ENCODE measurements around the gene NPPB.

NPPB gene

GRCh38 chr1:11882814-11883538 lies 24.2 kb upstream of the NPPB start:
- intact Hi-C loops (cut with DNase I), result no loop called here
- DNase-seq, result peak in 2 of 10 donors; percentile 62 to 82

- intact Hi-C loops (cut with DNase I), result no loop called here
- peak in 2 of 10 donors; percentile 41 to 72 for DNase-seq
Observed at GRCh38 chr1:11881749-11882441, 23.1 kb upstream of the NPPB start.

GRCh38 chr1:11880911-11881748 lies 22.4 kb upstream of the NPPB start:
- intact Hi-C loops (cut with DNase I), result no loop called here
- DNase-seq, result peak in 5 of 10 donors; percentile 18 to 88 (median 44)

DNA sequence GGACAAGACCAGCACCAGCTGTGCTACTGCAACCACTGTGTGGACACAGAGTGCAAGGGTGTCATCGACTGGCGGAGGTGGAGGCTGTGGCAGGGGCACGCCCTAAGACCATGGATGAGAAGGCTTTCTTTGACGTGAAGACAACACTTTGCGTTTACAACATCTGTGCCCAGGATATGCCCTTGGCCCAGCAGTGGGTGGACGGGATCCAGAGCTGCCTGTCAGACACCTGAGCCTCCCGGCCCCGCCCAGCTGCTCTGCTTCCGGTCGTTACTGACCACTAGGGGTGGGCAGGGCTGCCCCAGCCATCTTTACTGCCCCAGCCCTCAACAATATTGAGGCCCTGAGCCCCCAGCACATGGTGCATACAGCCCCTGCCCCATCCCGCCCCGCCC lies 21.4 kb upstream of the NPPB start:
- DNase-seq, result peak in 2 of 10 donors; percentile 39 to 54
- intact Hi-C loops (cut with DNase I), result no loop called here

GRCh38 chr1:11879311-11880180 lies 20.8 kb upstream of the NPPB start:
- DNase-seq, result peak in 2 of 10 donors; percentile 55 to 68
- intact Hi-C loops (cut with DNase I), result no loop called here

- intact Hi-C loops (cut with DNase I), result no loop called here
- DNase-seq, result no peak
Observed at GRCh38 chr1:11878891-11879190, 20.1 kb upstream of the NPPB start.

DNA sequence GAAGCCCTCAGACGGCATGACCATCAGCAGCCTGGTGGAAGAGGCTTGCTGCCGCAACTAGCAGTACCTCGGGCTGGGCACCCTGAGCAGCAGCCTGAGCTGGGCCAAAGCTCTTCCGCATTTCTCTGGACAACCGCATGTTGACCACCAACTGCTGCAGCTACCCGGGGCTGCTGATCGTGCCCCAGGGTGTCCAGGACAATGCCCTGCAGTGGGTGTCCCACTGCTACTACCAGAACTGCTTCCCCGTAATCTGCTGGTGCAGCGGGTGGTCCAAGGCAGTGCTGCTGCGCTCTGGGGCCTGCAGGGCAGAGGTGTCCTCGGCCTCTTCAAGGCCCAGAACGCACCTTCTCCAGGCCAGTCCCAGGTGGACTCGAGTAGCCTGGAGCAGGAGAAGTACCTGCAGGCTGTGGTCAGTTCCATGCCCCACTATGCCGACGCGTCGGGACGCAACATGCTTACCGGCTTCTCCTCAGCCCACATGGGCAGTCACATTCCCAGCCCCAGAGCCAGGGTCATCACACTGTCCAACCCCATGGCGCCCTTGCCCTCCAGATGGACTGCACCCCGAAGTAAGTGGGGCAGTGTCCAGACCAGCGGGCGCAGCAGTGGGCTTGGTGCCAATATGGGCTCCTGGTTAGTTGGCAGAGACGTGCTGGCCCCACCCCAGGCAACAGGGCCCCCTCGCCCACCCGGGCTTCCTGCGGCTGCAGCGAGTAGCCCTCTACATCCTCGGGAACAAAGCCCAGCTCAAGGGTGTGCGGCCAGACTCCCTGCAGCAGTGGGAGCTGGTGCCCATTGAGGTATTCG lies 19.5 kb upstream of the NPPB start:
- intact Hi-C loops (cut with DNase I), result no loop called here
- peak in 2 of 10 donors; percentile 70 to 74 for DNase-seq

DNA sequence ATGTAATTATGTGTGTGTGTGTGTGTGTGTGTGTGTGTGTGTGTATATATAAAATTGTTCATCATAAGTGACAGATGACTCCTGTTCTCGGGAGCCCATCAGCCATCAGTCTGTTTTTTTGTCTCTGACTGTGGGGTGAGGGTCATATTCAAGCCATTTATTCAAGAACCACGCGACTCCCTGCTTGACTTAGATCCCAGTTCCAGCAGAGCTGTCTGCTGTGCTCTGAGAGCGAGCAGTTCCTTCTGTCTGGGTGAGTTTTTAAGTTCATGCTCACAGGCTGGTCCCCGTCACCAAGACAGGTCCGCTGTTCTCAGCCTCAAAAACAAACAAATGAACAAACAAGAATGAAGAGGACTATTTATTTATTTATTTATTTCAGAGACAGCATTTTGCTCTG lies 18.3 kb upstream of the NPPB start:
- peak in 2 of 10 donors; percentile 20 to 22 for DNase-seq
- intact Hi-C loops (cut with DNase I), result no loop called here

- peak in 1 of 10 donors; percentile 34 for DNase-seq
- intact Hi-C loops (cut with DNase I), result no loop called here
Observed at GRCh38 chr1:11875094-11875493, 16.3 kb upstream of the NPPB start.

- DNase-seq, result no peak
- intact Hi-C loops (cut with DNase I), result no loop called here
Observed at GRCh38 chr1:11874624-11875023, 15.9 kb upstream of the NPPB start.

GRCh38 chr1:11874258-11874562 lies 15.5 kb upstream of the NPPB start:
- peak in 1 of 10 donors; percentile 69 for DNase-seq
- intact Hi-C loops (cut with DNase I), result no loop called here

DNA sequence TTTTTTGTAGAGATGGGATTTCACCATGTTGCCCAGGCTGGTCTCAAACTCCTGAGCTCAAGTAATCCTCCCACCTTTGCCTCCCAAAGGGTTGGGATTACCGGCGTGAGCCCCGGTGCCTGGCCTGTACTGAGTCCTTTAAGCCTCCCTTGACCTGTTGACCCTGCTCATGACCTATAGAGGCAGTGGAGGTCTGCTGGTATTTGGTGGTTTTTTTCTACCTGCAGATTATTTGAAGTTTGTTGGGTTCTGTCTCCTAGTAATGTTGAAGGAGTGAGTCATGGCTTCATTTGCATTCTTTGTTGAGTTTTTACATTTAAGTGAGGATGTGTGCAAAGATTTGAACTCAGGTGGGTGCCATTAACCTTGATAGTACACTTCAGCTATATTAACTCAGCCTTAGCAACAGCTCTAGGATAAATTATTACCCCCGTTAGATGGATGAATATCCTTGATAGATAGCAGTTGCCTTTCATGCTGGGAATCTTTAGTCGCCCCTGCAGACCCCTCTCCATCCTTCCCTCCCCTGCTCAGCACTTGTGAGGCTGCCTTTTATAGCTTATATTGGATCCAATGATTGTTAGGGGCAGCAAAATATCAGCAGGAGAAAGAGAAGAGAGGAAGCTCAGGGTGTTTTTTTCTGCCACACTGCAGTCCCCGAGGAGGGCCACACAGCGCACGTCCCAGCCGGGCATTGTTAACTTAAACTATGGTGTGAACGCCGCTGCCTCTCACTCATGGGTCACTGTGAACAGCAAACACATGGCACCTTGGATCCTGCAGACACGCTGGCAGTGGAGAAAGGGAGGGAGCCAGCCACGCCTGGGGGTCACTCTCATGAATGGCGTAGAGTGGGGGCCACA lies 14.9 kb upstream of the NPPB start:
- intact Hi-C loops (cut with DNase I), result no loop called here
- DNase-seq, result peak in 1 of 10 donors; percentile 41

DNA sequence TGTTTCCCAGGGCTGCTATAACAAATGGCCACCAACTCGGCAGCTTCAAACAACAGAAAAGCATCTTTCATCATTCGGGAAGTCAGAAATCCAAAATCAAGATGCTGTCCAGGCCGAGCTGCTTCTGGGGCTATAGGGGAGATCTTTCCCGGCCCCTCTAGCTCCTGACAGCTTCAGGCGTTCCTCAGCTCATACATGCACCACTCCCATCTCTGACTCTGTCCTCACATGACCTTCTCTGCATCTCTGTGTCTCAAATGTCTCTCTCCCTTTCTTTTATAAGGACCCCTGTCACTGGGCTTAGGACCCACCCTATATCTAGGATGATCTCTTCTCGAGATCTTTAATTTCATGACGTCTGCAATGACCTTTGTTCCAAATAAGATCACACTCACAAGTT lies 13.8 kb upstream of the NPPB start:
- peak in 1 of 10 donors; percentile 5 for DNase-seq
- intact Hi-C loops (cut with DNase I), result no loop called here

DNA sequence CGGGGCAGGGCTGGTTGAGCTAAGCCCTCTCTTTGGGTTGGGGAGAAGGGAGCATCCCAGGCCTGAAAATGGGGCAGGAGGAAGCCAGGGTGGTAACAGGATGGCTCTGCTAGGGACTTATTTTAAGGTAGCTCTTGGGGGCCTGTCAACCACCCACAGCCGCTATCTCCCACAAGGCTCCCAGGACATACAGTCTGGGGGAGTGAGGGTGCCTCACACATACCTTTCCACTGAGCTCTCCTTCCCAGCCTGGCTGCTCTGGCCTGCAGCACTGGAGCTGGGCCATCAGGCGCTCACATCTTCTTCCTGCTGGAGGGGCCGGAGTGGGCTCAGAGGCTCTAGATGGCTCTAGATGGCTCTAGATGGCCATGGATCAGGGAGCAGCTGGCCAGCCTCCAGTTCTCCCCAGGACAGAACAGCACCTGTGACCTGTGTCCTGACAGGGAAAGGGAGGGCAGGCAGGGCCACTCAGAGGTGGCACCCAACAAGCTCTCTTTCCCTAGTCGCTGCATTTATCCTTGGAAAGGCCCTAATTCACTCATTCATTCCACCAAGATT lies 11.0 kb upstream of the NPPB start:
- DNase-seq, result no peak
- intact Hi-C loops (cut with DNase I), result no loop called here

GRCh38 chr1:11869104-11869503 lies 10.4 kb upstream of the NPPB start:
- intact Hi-C loops (cut with DNase I), result no loop called here
- no peak for DNase-seq

DNA sequence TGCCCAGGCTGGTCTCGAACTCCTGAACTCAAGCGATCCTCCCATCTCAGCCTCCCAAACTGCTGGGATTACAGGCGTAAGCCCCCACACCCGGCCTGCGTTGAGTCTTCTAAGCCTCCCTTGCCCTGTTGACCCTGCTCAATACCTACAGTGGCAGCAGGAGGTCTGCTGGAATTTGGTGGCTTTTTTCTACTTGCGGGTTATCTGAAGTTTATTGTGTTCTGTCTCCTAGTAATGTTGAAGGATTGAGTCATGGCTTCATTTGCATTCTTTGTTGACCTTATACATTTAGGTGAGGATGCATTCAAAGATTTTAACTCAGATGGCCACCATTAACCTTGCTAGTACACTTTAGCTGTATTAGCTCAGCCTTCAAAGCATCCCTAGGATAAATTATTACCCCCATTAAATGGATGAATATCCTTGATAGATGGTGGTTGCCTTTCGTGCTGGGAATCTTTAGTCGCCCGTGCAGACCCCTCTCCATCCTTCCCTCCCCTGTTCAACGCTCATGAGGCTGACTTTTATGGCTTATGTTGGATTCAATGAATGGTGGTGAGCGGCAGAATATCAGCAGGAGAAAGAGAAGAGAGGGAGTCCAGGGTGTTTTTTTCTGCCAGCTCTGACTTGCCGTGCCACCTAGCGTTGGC lies 9.7 kb upstream of the NPPB start:
- no peak for DNase-seq
- intact Hi-C loops (cut with DNase I), result no loop called here

- intact Hi-C loops (cut with DNase I), result no loop called here
- peak in 2 of 10 donors; percentile 30 to 37 for DNase-seq
Observed at GRCh38 chr1:11862890-11863289, 4.1 kb upstream of the NPPB start.

- intact Hi-C loops (cut with DNase I), result no loop called here
- peak in 1 of 10 donors; percentile 1 for DNase-seq
Observed at GRCh38 chr1:11860587-11860986, 1.8 kb upstream of the NPPB start.

Measured in posterior cingulate gyrus (tissue), 11 donors.